GM23248 (cell line): ENCODE measurements around the gene GTF3C5. TPM values are rescaled to one million over a fixed set of nuclear protein-coding genes. Genes with fewer than 3 reads are reported as not detected.

Experiments
- DNase-seq: peaks from one replicate; pipeline ENCODE4 v3.0.0-alpha.2; 2015
- H2AFZ ChIP-seq: fragments of 200-600 bp; sonication (generic); 2 replicates; pipeline ENCODE4 v1.6.1; 2016; ENCODE audit warnings: antibody characterized with exemption
- H3F3A ChIP-seq: fragments of 200-600 bp; sonication (generic); 2 replicates; pipeline ENCODE4 v1.6.1; 2016; ENCODE audit warnings: mild to moderate bottlenecking, antibody characterized with exemption, mixed run types; ENCODE audit not compliant: insufficient read depth
- H3K27ac ChIP-seq: fragments of 200-600 bp; sonication (generic); 2 replicates; pipeline ENCODE4 v1.5.1; 2016; ENCODE audit warnings: mild to moderate bottlenecking
- H3K27me3 ChIP-seq: fragments of 200-600 bp; sonication (generic); replicated peaks from 2 replicates; pipeline ENCODE4 v1.6.1; 2016; ENCODE audit warnings: mild to moderate bottlenecking; ENCODE audit not compliant: insufficient read depth
- H3K36me3 ChIP-seq: fragments of 200-600 bp; sonication (generic); 2 replicates; pipeline ENCODE4 v1.6.1; 2016; ENCODE audit warnings: low read depth, mild to moderate bottlenecking
- H3K4me1 ChIP-seq: fragments of 200-600 bp; sonication (generic); 2 replicates; pipeline ENCODE4 v1.6.1; 2016; ENCODE audit warnings: mild to moderate bottlenecking; ENCODE audit not compliant: insufficient read depth
- H3K4me2 ChIP-seq: fragments of 200-600 bp; sonication (generic); one replicate; pipeline ENCODE4 v1.6.1; 2016; ENCODE audit warnings: mild to moderate bottlenecking; ENCODE audit not compliant: unreplicated experiment
- H3K4me3 ChIP-seq: fragments of 200-600 bp; sonication (generic); 2 replicates; pipeline ENCODE4 v1.5.1; 2016; ENCODE audit warnings: mild to moderate bottlenecking
- H3K79me2 ChIP-seq: fragments of 200-600 bp; sonication (generic); 2 replicates; pipeline ENCODE4 v1.6.1; 2016; ENCODE audit warnings: mild to moderate bottlenecking; ENCODE audit not compliant: insufficient read depth
- H3K9ac ChIP-seq: fragments of 200-600 bp; sonication (generic); 2 replicates; pipeline ENCODE4 v1.6.1; 2016; ENCODE audit warnings: mild to moderate bottlenecking
- H3K9me2 ChIP-seq: fragments of 200-600 bp; sonication (generic); 2 replicates; pipeline ENCODE4 v1.6.1; 2016; ENCODE audit warnings: mixed run types, mild to moderate bottlenecking, moderate library complexity; ENCODE audit not compliant: insufficient read depth
- H3K9me3 ChIP-seq: fragments of 200-600 bp; sonication (generic); one replicate; pipeline ENCODE4 v1.6.1; 2017; ENCODE audit warnings: low read depth
- H4K20me1 ChIP-seq: fragments of 200-600 bp; sonication (generic); 2 replicates; pipeline ENCODE4 v1.6.0; 2016; ENCODE audit not compliant: insufficient read depth
- EZH2 ChIP-seq: fragments of 200-600 bp; sonication (generic); IDR thresholded peaks from 2 replicates; pipeline ENCODE4 v1.6.1; 2018; ENCODE audit warnings: antibody characterized with exemption, mild to moderate bottlenecking; ENCODE audit not compliant: insufficient read depth, poor library complexity, severe bottlenecking
- EZH2phosphoT487 ChIP-seq: fragments of 200-600 bp; sonication (generic); IDR thresholded peaks from 2 replicates; pipeline ENCODE4 v1.6.1; 2018; ENCODE audit warnings: antibody characterized with exemption, moderate library complexity, mild to moderate bottlenecking, low read depth; ENCODE audit not compliant: insufficient read depth
- WGBS, 2 experiments: methylation state at CpG; one replicate each; pipeline ENCODE4 v1.1.6; 2015 to 2017; ENCODE audit warnings: low lambda C conversion rate in 2 of 2, low coverage in 1 of 2; ENCODE audit errors: missing lambda C conversion rate in 2 of 2; 5-methylcytosine and 5-hydroxymethylcytosine counted together
- in situ Hi-C: fragments of 300-500 bp; cut with MboI; formaldehyde crosslinking; loops from 2 replicates; pipeline ENCODE4 v1.15.0; 2020
- polyA plus RNA-seq: library from polyadenylated mRNA; unstranded; fragments of >200 nt; fragmentation: Nextera tagmentation; extraction: Ambion mirVana; gene quantifications from 2 replicates; pipeline ENCODE4 v1.2.1, GENCODE V29; 2016
- total RNA-seq: library from RNA; depleted of rRNA; stranded (reverse); fragments of >200 nt; shearing (Covaris generic); gene quantifications from 2 replicates; pipeline ENCODE4 v1.2.3, GENCODE V29; 2014

Gene GTF3C5
- total and polyA plus RNA-seq, 2 experiments from 2014 or later = 33.5 to 40.1 TPM

DNA sequence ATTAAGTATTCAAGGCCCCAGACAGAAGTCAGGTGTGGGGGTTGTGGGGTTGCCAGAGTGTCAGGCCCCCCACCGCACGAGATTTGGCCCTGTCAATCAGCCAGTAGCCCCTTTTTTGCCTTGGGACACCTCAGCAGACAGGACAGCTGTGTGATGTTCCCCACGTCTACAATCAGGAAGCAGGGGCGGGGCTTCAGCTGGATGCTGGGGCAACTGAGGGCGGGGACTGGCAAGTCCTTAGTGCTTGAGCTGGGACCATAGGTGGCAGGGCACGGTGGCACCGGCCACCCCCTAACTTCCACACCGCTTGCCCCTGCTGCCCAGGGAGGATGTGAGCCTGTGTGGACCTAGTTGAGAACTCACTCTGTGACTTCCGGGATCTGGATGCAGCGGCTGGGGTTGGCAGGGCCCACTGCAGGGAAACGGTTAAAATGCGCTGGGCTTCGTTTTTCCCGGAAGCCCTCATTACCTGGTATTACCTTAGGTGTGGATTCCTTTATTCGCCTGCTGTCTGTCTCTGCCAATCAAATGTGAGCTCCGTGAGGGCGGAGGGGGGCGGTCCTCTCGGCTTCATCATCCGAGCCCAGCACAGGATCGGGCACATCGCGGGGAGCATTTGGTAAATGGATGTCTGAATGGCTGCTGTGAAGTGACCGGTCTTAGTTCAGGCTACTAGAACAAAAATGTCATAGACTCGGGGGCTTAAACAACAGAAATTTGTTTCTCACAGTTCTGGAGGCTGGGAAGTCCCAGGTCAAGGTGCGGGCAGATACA is 7.5 kb upstream of the GTF3C5 start:
- H3K9ac ChIP-seq = no peak overlapping the region
- TF ChIP-seq EZH2 (no peak), EZH2phosphoT487 (no peak)
- in situ Hi-C loops = no loop called here
- H3K36me3 ChIP-seq = no peaks in the 10 kb centered on the region
- no peak overlapping the region for H3K27ac ChIP-seq
- WGBS, 2 experiments = 79 to 84% methylated on average over 26 of the region's 26 CpGs
- H3K27me3 ChIP-seq = no peaks in the 10 kb centered on the region; the same call in 1 of the 2 replicates
- no peaks in the 10 kb centered on the region for H3K4me1 ChIP-seq
- H3K9me3 ChIP-seq = no peaks in the 10 kb centered on the region
- no peaks in the 10 kb centered on the region for H4K20me1 ChIP-seq
- H3K79me2 ChIP-seq = no peaks in the 10 kb centered on the region
- peak; percentile 27 for DNase-seq
- H2AFZ ChIP-seq = no peak overlapping the region
- H3K4me2 ChIP-seq = no peak overlapping the region
- H3F3A ChIP-seq = no peaks in the 10 kb centered on the region
- H3K4me3 ChIP-seq = no peak overlapping the region
- no peaks in the 10 kb centered on the region for H3K9me2 ChIP-seq

DNA sequence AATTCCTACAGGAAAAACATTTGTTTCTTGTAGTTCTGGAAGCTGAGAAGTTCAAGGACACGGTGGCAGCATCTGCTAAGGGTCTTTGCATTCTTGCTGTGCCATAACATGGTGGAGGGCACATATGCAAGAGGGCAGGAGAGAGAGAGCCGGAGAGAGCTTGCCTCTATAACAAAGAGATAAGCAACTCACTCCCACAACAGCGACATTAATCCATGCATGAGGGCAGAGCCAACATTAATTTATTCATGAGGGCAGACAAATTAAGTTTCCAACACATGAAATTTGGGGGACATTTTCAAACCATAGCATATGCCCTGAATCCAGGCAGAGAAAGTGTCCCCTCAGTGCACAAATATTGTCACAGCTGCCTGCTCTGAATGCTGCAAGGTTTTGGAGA is 4.4 kb upstream of the GTF3C5 start:
- no peaks in the 10 kb centered on the region for H3K36me3 ChIP-seq
- H2AFZ ChIP-seq = no peak overlapping the region
- DNase-seq = no peak
- H3K4me2 ChIP-seq = no peak overlapping the region
- no peaks in the 10 kb centered on the region for H3K9me2 ChIP-seq
- TF ChIP-seq EZH2phosphoT487 (no peak), EZH2 (no peak)
- peaks cover 16% of the 10 kb centered on the region for H3K79me2 ChIP-seq
- H3F3A ChIP-seq = no peaks in the 10 kb centered on the region
- no peaks in the 10 kb centered on the region for H3K9me3 ChIP-seq
- H3K27ac ChIP-seq = no peak overlapping the region
- in situ Hi-C loops = loop anchor here (25.0 kb wide), 1 partner anchor 461 kb away; the partner anchor contains the start of gene SLC2A6
- H3K4me1 ChIP-seq = peaks cover under 1% of the 10 kb centered on the region; the same call in 1 of the 2 replicates
- H3K4me3 ChIP-seq = no peak overlapping the region
- 56 to 66% methylated on average over 3 of the region's 3 CpGs for WGBS, 2 experiments
- H4K20me1 ChIP-seq = no peaks in the 10 kb centered on the region
- no peak overlapping the region for H3K9ac ChIP-seq
- no peaks in the 10 kb centered on the region for H3K27me3 ChIP-seq

DNA sequence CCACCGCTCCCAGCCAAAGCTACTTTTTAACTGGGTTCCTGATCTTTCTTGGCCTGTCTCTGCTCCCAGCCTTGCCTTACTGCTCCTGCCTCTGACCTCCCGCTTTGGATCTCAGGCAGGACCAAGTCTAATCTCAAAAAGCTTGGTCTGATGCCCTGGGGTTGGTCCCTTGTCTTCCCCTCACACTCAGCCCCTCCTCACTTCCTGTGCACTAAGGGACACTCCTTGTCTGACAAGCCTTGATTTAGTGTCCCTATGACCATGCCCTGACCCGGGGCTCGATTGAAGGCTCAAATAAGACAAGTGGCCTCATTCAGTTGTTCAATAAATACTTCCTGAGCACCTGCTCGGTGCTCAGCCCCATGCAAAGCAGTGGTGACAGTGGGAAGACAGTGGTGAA is 3.7 kb upstream of the GTF3C5 start:
- H3K27ac ChIP-seq = no peak overlapping the region
- 34 to 41% methylated on average over 5 of the region's 5 CpGs for WGBS, 2 experiments
- H3K36me3 ChIP-seq = no peaks in the 10 kb centered on the region
- no peaks in the 10 kb centered on the region for H3K9me2 ChIP-seq
- no peak overlapping the region for H3K9ac ChIP-seq
- peaks cover 7% of the 10 kb centered on the region; the same call in 1 of the 2 replicates for H3K4me1 ChIP-seq
- no peak for DNase-seq
- no peaks in the 10 kb centered on the region for H3F3A ChIP-seq
- peaks cover 23% of the 10 kb centered on the region for H3K79me2 ChIP-seq
- H3K27me3 ChIP-seq = no peaks in the 10 kb centered on the region
- no peak overlapping the region for H3K4me2 ChIP-seq
- in situ Hi-C loops = loop anchor here (25.0 kb wide), 1 partner anchor 460 kb away; the partner anchor contains the start of gene SLC2A6
- H3K4me3 ChIP-seq = no peak overlapping the region
- H2AFZ ChIP-seq = no peak overlapping the region
- H4K20me1 ChIP-seq = no peaks in the 10 kb centered on the region
- TF ChIP-seq EZH2phosphoT487 (no peak), EZH2 (no peak)
- no peaks in the 10 kb centered on the region for H3K9me3 ChIP-seq

DNA sequence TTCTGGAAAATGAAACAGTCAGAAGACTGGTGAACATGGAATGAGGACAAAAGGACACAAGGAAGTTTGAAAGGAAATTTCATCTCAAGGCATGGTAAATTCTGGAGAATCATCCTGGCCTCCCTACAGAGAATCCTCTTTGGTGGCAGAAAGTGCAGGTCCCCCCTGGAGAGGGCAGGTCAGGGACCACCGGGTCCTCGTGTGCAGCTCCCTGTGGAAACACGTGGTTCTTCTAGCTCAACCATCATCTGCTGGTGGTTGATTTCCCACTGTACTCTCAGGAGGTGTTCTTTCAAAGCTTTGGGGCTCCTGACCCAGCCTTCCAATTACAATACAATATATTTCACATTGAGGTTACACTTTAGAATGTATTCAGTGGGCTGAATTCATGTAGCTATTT is 2.6 kb upstream of the GTF3C5 start:
- Histone ChIP-seq H3K36me3 (no peaks in the 10 kb centered on the region), H3K27me3 (no peaks in the 10 kb centered on the region), H3F3A (no peaks in the 10 kb centered on the region), H3K9me3 (no peaks in the 10 kb centered on the region), H3K27ac (no peak overlapping the region), H3K79me2 (peaks cover 34% of the 10 kb centered on the region), H3K9ac (no peak overlapping the region), H4K20me1 (no peaks in the 10 kb centered on the region), H3K4me1 (peaks cover 7% of the 10 kb centered on the region; the same call in 1 of the 2 replicates), H3K4me3 (no peak overlapping the region), H2AFZ (no peak overlapping the region), H3K4me2 (no peak overlapping the region), H3K9me2 (no peaks in the 10 kb centered on the region)
- TF ChIP-seq EZH2 = no peak
- TF ChIP-seq EZH2phosphoT487 = no peak
- in situ Hi-C loops = loop anchor here (25.0 kb wide), 1 partner anchor 459 kb away; the partner anchor contains the start of gene SLC2A6
- no peak for DNase-seq
- 65 to 67% methylated on average over 3 of the region's 3 CpGs for WGBS, 2 experiments
